Measurements from ENCODE around the gene EEFSEC. TPM values are rescaled to one million over a fixed set of nuclear protein-coding genes. Genes with fewer than 3 reads are reported as not detected.

Gene EEFSEC
- total and polyA plus RNA-seq, 2 of the 8 experiments (the other 6 are each of a cell fraction or from before 2014, with no cell fraction given) = 13.1 to 19.8 TPM

DNA sequence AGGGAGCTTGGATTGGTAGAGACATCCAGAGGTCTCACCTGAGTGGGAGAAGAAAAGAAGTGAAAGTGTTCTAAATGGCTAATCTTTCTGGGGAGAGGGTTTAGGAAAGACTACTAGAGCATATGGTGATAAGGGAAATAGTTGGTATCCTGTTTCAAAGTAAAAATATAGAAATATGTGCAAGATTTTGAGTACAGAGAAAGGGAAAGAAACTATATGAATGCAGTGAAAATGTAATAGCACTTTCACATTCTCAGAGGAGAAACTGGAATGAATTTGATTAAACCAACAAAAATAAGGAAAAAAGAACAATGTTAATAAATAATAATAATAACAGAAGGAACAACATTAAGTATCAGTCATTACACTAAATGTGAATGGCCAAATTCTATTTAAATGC is 194.0 kb downstream of the EEFSEC start:
- Histone ChIP-seq H2AFZ (ENCODE audit: low read length) (no peak overlapping the region), H3K27me3 (replicated peaks in 1 of 4; ENCODE audit: control insufficient read depth in 3 of 4, extremely low read depth in 1 of 4, insufficient read depth in 3 of 4, low read length in 3 of 4) (no peaks in the 10 kb centered on the region), H2BK5ac (ENCODE audit: low read depth, low read length) (no peak overlapping the region), H3K9me3 (ENCODE audit: insufficient read depth in 2 of 2, low read depth in 1 of 2, low read length in 1 of 2) (no peaks in the 10 kb centered on the region), H3K4me2 (ENCODE audit: insufficient read depth in 1 of 2, low read depth in 2 of 2, low read length in 2 of 2) (no peak overlapping the region), H3K36me3 (ENCODE audit: control insufficient read depth in 2 of 4, insufficient read depth in 4 of 4, low read length in 3 of 4) (no peaks in the 10 kb centered on the region), H3K27ac (ENCODE audit: low read depth, low read length) (no peak overlapping the region), H3K14ac (ENCODE audit: insufficient read length) (no peak overlapping the region), H4K20me1 (replicated peaks in 1 of 2; ENCODE audit: control insufficient read depth in 1 of 2, insufficient read depth in 2 of 2, low read length in 2 of 2) (no peaks in the 10 kb centered on the region), H3K9ac (replicated peaks in 1 of 4; ENCODE audit: extremely low read depth in 1 of 4, low read depth in 3 of 4, low read length in 3 of 4) (no peak overlapping the region), H2BK120ac (replicated peaks; ENCODE audit: low read depth, low read length) (no peak overlapping the region), H2BK20ac (ENCODE audit: low read length) (no peak overlapping the region), H3K4ac (replicated peaks; ENCODE audit: insufficient read length, low read depth, low read length) (no peak overlapping the region), H3K56ac (replicated peaks; ENCODE audit: insufficient read length, low read depth, low read length) (no peak overlapping the region), H2BK12ac (ENCODE audit: low read depth, low read length) (no peak overlapping the region), H2BK15ac (ENCODE audit: low read length) (no peak overlapping the region), H2AK5ac (ENCODE audit: low read depth, low read length) (no peak overlapping the region), H4K91ac (replicated peaks; ENCODE audit: insufficient read length, low read length) (no peak overlapping the region), H3K79me2 (ENCODE audit: control insufficient read depth in 1 of 2, insufficient read depth in 2 of 2, low read length in 2 of 2) (no peaks in the 10 kb centered on the region), H4K5ac (ENCODE audit: insufficient read length, low read depth, low read length) (no peak overlapping the region), H4K8ac (ENCODE audit: extremely low read depth, insufficient read depth, low read length) (no peak overlapping the region), H3K18ac (ENCODE audit: extremely low read depth, low read length) (no peak overlapping the region), H3K23me2 (ENCODE audit: low read depth, low read length) (no peaks in the 10 kb centered on the region; the same call in 1 of the 2 replicates), H3K23ac (ENCODE audit: insufficient read length) (no peak overlapping the region), H3K4me3 (ENCODE audit: extremely low read depth in 1 of 4, insufficient read depth in 2 of 4, low read depth in 3 of 4, low read length in 4 of 4) (no peak overlapping the region), H3K79me1 (ENCODE audit: low read depth, low read length) (no peaks in the 10 kb centered on the region), H3K4me1 (replicated peaks in 1 of 4; ENCODE audit: control insufficient read depth in 3 of 4, insufficient read depth in 4 of 4, low read length in 3 of 4) (peaks cover 5 to 10% (median 9%) of the 10 kb centered on the region in 4 experiments)
- FAIRE-seq (no peak), DNase-seq (ENCODE audit: low read depth in 1 of 2, low spot score in 2 of 2) (no peak)
- ChIA-PET CTCF (ENCODE audit: partially characterized antibody) (interaction anchor here (4.2 to 4.6 kb wide), 2 partner anchors 9 to 13 kb away, joined by 11 to 31 read pairs; no protein-coding TSS in a partner anchor), POLR2A (ENCODE audit: partially characterized antibody) (interaction anchor here (1.5 kb wide), 1 partner anchor 87 kb away, joined by 3 read pairs; no protein-coding TSS in a partner anchor)
- TF ChIP-seq RAD21 (IDR thresholded peaks at IDR 0.05 in 1 of 2, conservative IDR thresholded peaks at IDR 0.05 in 1 of 2; ENCODE audit: low read depth in 2 of 2, low read length in 2 of 2) (no peak), HDAC2 (IDR thresholded peaks at IDR 0.05; ENCODE audit: borderline replicate concordance in 1 of 2, low read depth in 2 of 2, low read length in 2 of 2) (no peak), EGR1 (IDR thresholded peaks at IDR 0.05; ENCODE audit: borderline replicate concordance, low read depth, low read length) (no peak), JUND (IDR thresholded peaks at IDR 0.05; ENCODE audit: low read length) (no peak), BCL11A (IDR thresholded peaks at IDR 0.05; ENCODE audit: low read depth in 2 of 2, low read length in 2 of 2) (no peak), POLR2AphosphoS5 (IDR thresholded peaks at IDR 0.05; ENCODE audit: low read depth, low read length) (no peak), POU5F1 (IDR thresholded peaks at IDR 0.05; ENCODE audit: low read depth, low read length) (no peak), ZNF274 (IDR thresholded peaks at IDR 0.05; ENCODE audit: borderline replicate concordance, extremely low read depth, low read length) (no peak), GABPA (IDR thresholded peaks at IDR 0.05; ENCODE audit: borderline replicate concordance, insufficient read depth, low read length) (no peak), TCF12 (IDR thresholded peaks at IDR 0.05; ENCODE audit: low read depth, low read length) (no peak), ASH2L (IDR thresholded peaks at IDR 0.05; ENCODE audit: low read length) (no peak), RFX5 (IDR thresholded peaks at IDR 0.05; ENCODE audit: borderline replicate concordance, low read depth, low read length) (no peak), CEBPB (IDR thresholded peaks at IDR 0.05; ENCODE audit: low read depth, low read length) (no peak), SP1 (IDR thresholded peaks at IDR 0.05; ENCODE audit: low read depth, low read length) (no peak), SIRT6 (IDR thresholded peaks at IDR 0.05; ENCODE audit: low read length) (no peak), TAF1 (IDR thresholded peaks at IDR 0.05; ENCODE audit: low read depth, low read length) (no peak), CBX8 (IDR thresholded peaks at IDR 0.05; ENCODE audit: borderline replicate concordance, low read depth, low read length) (no peak)
